ENCODE results near the gene CST2. TPM values are rescaled to one million over a fixed set of nuclear protein-coding genes. Genes with fewer than 3 reads are reported as not detected.
"Not testable (repeated sequence)": the region's sequence is repeated elsewhere in the genome, so short reads cannot be mapped to it uniquely, and the experiment has no call there.

CST2 gene, protein sequence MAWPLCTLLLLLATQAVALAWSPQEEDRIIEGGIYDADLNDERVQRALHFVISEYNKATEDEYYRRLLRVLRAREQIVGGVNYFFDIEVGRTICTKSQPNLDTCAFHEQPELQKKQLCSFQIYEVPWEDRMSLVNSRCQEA
- not detected for polyA plus RNA-seq (2012; ENCODE audit: missing spikeins)

DNA sequence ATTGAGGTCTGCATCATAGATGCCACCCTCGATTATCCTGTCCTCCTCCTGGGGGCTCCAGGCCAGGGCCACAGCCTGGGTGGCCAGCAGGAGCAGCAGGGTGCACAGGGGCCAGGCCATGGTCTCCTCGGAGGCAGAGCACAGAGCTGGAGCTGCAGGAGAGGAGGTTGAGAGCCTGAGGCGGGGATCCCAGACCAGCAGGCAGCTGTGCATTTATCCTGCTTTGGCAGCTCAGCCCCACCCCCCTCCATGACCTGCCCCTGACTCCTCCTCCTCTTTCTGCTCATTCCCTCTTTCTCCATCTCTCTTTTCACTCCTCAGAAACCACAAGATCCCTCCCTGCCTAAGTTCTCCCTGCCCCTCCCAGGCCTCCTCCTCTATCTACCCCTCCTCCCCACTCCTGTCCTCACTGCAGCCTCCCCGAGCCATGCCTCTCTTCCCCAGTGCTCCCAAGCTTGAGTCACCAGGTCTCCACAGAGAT lies at the start of gene CST2:
CST2 (minus strand) TSS at position 189 of the 481 bp plus-strand sequence; CDS start at position 120, 69 bp downstream.
- TF ChIP-seq POLR2A (IDR thresholded peaks at IDR 0.05; ENCODE audit: low read depth, low read length) (no peak), TAF1 (IDR thresholded peaks at IDR 0.05; ENCODE audit: borderline replicate concordance, low read depth, low read length) (no peak), POLR2AphosphoS5 (IDR thresholded peaks at IDR 0.05; ENCODE audit: low read depth, low read length) (no peak)
- no peak for FAIRE-seq
- DNase-seq (ENCODE audit: insufficient read length), result no peak

DNA sequence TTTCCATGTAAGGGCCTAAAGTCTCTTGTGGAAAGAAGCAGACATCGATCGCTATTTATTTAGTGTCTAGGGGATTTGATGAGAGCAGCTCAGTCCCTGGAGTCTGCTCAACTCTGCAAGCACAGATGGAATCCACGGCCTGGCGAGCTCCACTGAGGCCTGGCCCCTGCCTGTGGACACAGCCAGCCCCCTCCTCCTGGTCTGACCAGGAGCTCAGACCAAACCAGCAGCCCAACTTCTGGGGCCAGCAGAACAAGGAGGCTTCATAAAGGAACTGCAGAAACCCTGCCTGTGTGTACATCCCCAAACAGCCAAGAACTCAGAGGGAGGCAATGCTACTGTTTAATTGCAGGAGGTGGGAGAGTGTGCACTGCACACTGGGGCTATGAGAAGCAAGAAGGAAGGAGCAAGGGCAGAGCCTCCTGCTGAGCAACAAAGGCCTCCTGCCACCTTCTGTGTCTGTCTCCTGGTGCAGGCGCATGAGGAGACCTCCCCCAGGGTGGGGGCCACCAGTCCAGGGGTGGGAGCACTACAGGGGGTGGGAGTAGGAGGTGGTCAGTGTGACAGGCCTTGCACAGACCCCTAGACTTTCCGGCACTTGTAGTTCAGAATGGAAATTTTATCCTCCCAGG lies 49.2 kb upstream of the CST2 start:
- DNase-seq (ENCODE audit: insufficient read length) (no peak), FAIRE-seq (no peak)
- TF ChIP-seq TAF1 (IDR thresholded peaks at IDR 0.05; ENCODE audit: borderline replicate concordance, low read depth, low read length) (no peak), POLR2A (IDR thresholded peaks at IDR 0.05; ENCODE audit: low read depth, low read length) (no peak)

DNA sequence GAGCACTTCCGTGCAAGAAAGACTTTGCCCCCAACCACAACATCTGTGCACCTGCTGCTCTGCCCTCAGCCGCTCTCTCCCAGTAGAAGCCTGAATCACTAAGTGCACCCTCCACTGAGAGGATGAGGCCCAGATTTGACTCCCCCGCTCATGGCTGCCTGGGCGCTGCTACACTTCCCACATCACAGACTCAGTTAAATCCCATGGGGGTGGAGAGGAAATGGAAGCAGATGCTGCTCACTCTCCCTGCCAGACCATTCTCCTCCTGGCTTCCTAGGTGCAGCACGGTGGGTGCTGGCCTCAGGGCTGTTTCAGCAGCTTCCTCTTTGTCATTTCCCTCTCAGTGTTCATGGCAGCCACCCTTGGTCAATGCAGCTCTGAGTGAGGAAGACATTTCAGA lies 48.2 kb upstream of the CST2 start:
- TF ChIP-seq POLR2A (IDR thresholded peaks at IDR 0.05; ENCODE audit: low read depth, low read length), result no peak
- TF ChIP-seq TAF1 (IDR thresholded peaks at IDR 0.05; ENCODE audit: borderline replicate concordance, low read depth, low read length), result no peak
- TF ChIP-seq POLR2AphosphoS5 (IDR thresholded peaks at IDR 0.05; ENCODE audit: low read depth, low read length), result no peak
- FAIRE-seq, result no peak
- no peak for DNase-seq (ENCODE audit: insufficient read length)

DNA sequence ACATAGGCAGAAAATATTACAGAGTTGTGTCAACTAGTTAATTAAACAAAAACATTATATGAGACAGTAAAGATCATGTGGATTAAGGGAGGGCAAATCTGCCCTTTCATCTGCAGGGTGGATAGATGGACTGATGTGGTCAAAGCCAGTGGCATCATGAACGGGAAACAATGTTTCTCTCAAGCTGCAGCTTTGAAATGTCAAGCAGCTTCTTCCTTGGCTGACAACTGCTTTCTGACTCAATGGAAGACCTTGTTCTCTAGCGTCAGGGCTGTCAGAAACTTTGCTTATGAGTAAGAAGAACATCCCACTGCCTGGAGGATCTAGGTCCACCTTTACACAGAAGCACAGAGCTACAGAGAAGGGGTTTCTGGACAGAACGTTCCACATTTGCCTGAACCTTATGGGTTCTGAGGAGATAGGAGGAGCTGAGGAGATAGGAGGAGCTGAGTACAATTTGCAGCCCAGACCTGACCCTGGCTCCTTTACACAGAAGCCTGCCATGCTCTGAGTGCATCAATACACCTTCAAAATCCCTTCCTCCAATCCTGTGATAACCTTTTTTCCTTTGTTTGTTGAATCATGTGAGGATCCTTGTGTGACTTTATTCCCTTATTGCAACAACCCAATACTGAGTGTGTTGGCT lies 47.0 kb upstream of the CST2 start:
- FAIRE-seq, result no peak
- DNase-seq (ENCODE audit: insufficient read length), result no peak
- TF ChIP-seq TAF1 (IDR thresholded peaks at IDR 0.05; ENCODE audit: borderline replicate concordance, low read depth, low read length), result no peak
- no peak for TF ChIP-seq POLR2A (IDR thresholded peaks at IDR 0.05; ENCODE audit: low read depth, low read length)
- TF ChIP-seq POLR2AphosphoS5 (IDR thresholded peaks at IDR 0.05; ENCODE audit: low read depth, low read length), result no peak

DNA sequence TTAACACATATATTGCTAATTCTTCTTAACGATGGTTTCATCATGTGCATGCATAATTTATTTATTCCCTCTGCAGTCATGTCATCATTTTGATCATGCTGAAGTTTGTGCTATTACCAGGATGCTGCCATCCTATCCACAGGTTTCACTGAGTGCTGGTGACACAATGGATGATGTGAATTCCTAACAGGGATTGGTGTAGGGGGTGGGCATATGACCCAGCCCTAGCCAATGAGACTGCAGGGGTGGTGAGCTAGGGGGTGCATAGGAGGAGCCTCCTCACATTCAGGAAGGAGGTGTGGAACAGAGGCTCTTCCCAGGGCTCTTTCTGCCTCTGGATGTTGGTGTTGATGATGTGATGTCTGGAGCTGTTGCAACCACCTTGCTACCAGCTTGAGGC lies 45.5 kb upstream of the CST2 start:
- DNase-seq (ENCODE audit: insufficient read length) (no peak), FAIRE-seq (no peak)
- no peak for TF ChIP-seq POLR2A (IDR thresholded peaks at IDR 0.05; ENCODE audit: low read depth, low read length)
- no peak for TF ChIP-seq POLR2AphosphoS5 (IDR thresholded peaks at IDR 0.05; ENCODE audit: low read depth, low read length)
- TF ChIP-seq TAF1 (IDR thresholded peaks at IDR 0.05; ENCODE audit: borderline replicate concordance, low read depth, low read length), result no peak

DNA sequence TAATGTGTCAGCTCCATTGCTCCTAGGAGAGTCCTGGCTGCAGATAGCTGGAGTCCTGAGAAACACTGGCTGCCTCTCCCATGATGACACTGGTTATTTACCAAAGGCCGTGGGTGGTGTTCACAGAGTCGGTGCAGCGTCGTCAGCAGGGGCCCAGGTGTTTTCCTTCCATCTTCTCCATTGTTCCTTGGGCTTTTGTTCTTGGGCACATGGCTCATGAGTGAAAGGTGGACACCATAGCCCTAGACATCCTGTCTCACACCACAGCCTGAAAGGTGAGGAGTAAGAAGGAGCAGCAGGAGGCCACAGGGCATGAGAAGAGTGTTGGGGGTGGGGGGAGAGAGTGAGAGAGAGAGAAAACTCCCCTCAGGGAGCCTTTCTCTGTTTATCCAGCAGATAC lies 43.9 kb upstream of the CST2 start:
- FAIRE-seq (no peak), DNase-seq (ENCODE audit: insufficient read length) (no peak)
- no peak for TF ChIP-seq POLR2AphosphoS5 (IDR thresholded peaks at IDR 0.05; ENCODE audit: low read depth, low read length)
- TF ChIP-seq TAF1 (IDR thresholded peaks at IDR 0.05; ENCODE audit: borderline replicate concordance, low read depth, low read length), result no peak
- TF ChIP-seq POLR2A (IDR thresholded peaks at IDR 0.05; ENCODE audit: low read depth, low read length), result no peak

DNA sequence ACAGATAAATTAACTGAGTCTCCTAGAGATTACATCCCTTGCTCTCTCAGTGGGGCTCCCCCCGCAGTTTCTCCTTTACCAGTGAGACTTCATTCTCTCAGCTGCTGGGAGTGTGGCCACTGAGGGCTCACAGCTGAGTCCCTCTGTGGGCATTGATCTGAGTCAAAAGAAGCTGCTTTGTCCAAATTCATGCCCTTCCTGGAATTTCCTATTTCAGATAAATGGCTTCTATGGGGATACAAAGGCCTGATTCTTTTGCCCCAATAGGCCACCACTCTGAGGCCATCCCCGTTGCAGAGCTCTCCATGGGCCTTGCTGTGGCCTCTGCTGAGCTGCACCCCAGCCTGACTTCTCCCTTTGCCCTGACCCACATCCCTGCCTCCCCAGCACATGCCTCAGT lies 43.0 kb upstream of the CST2 start:
- FAIRE-seq (no peak), DNase-seq (ENCODE audit: insufficient read length) (no peak)
- TF ChIP-seq POLR2AphosphoS5 (IDR thresholded peaks at IDR 0.05; ENCODE audit: low read depth, low read length) (no peak), POLR2A (IDR thresholded peaks at IDR 0.05; ENCODE audit: low read depth, low read length) (no peak), TAF1 (IDR thresholded peaks at IDR 0.05; ENCODE audit: borderline replicate concordance, low read depth, low read length) (no peak)

DNA sequence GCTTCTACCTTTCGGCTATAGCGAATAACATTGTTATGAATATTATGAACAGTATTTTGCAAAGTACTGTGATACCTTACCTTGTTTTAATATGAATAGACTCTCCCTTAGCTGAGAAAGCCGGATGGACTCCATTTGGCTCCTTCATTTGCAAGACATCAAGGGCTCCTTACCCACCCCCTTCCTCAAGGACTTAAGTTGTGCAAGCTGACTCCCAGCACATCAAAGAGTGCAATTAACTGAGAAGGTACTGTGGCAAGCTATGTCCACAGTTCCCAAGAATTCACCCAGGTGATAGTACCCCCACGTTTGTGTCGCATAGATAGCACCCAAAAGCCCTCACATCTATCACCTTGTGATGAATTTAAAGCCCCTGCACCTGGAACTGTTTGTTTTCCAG lies 41.8 kb upstream of the CST2 start:
- no peak for FAIRE-seq
- no peak for DNase-seq (ENCODE audit: insufficient read length)

DNA sequence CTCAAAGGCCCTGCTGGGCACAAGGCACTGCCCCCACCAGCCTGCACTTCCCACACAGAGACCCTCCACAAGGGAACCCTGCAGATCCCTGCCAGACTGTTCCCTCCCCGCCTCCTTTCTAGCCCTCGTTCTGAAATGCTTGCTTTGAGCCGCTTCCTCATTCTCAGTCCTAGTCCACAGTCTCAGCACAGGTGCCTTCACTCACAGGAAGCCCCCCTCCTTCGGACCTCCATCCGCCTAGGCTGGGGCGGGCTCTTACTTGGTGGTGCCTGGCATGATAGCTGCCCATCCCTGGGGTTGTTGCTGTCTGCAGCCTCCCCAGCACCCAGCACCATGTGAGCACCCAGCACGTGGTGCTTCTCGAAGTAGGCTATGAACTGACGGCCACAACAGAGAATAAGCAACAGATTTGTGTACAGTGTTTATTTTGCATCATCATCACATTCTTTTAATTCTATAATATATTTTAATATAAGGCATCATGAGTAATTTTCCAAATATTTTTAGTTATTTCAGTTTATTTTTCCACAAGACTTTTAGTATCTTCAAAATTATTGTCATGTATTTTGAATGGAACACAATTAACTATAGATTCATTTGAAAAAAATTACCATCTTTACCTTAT lies 40.7 kb upstream of the CST2 start:
- TF ChIP-seq TAF1 (IDR thresholded peaks at IDR 0.05; ENCODE audit: borderline replicate concordance, low read depth, low read length), result no peak
- TF ChIP-seq POLR2AphosphoS5 (IDR thresholded peaks at IDR 0.05; ENCODE audit: low read depth, low read length), result no peak
- TF ChIP-seq POLR2A (IDR thresholded peaks at IDR 0.05; ENCODE audit: low read depth, low read length), result no peak
- DNase-seq (ENCODE audit: insufficient read length) (no peak), FAIRE-seq (no peak)

More for the DNA sequence above, 41.8 kb upstream of the CST2 start:
- TF ChIP-seq POLR2A (IDR thresholded peaks at IDR 0.05; ENCODE audit: low read depth, low read length), result no peak
- no peak for TF ChIP-seq TAF1 (IDR thresholded peaks at IDR 0.05; ENCODE audit: borderline replicate concordance, low read depth, low read length)
- no peak for TF ChIP-seq POLR2AphosphoS5 (IDR thresholded peaks at IDR 0.05; ENCODE audit: low read depth, low read length)

DNA sequence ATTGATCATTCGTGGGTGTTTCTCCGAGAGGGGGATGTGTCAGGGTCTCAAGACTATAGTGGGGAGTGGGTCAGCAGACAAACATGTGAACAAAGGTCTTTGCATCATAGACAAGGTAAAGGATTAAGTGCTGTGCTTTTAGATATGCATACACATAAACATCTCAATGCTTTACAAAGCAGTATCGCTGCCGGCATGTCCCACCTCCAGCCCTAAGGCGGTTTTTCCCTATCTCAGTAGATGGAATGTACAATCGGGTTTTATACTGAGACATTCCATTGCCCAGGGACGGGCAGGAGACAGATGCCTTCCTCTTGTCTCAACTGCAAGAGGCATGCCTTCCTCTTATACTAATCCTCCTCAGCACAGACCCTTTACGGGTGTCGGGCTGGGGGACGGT lies 34.2 kb upstream of the CST2 start:
- DNase-seq (ENCODE audit: insufficient read length); FAIRE-seq: not testable (repeated sequence)

DNA sequence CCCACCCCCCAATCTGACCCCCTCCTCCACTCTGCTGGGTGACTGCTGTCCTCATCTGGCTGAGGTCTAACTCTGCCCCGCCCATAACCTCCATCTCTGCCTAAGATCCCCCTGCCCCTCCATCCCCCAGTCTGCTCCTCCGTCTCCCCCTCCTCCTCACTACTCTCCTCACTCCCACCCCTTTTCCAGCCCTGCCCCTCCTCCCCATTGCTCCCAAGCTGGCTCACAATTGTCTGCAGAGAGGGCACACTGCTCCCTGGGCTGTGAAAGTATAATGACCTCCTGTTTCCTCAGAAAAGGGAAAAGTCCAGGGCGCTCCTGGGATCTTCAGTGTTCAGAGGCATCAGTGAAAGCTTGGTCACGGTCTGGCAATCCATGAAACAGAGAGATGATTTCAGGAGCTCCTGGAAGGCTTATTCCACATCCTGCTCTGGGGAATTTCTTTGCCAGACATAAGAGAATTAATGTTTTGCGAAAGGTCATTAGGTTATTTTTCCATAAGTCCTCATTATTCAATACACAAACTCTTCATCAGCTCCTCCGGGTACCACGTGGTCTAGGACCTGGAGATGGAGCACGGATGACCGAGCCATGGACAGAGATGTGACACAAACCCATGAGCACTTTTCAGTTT lies 31.6 kb upstream of the CST2 start:
- no peak for FAIRE-seq
- TF ChIP-seq TAF1 (IDR thresholded peaks at IDR 0.05; ENCODE audit: borderline replicate concordance, low read depth, low read length), result no peak
- no peak for TF ChIP-seq POLR2AphosphoS5 (IDR thresholded peaks at IDR 0.05; ENCODE audit: low read depth, low read length)
- no peak for TF ChIP-seq POLR2A (IDR thresholded peaks at IDR 0.05; ENCODE audit: low read depth, low read length)
- no peak for DNase-seq (ENCODE audit: insufficient read length)

Measured in GM12892 (cell line).